Endothelial cell of umbilical vein (primary cell): ENCODE measurements around the gene ZBTB40. TPM values are rescaled to one million over a fixed set of nuclear protein-coding genes. Genes with fewer than 3 reads are reported as not detected.

Experiments
- BruUV-seq: library from RNA; stranded (reverse); fragments of 400-500 nt; replicated peaks from 2 replicates; lab custom pipeline; 2021; lab: Mats Ljungman, UMichigan
- CTCF ChIA-PET: fragments of 300-600, 350-600 bp; sonication (Branson Sonifier 250); formaldehyde crosslinking; loops from one replicate; lab custom pipeline; 2021; ENCODE audit warnings: antibody characterized with exemption, inconsistent platforms; lab: Charles Lee
- POLR2A ChIA-PET: fragments of 300-600, 350-600 bp; sonication (Branson Sonifier 250); formaldehyde crosslinking; loops from one replicate; lab custom pipeline; 2021; ENCODE audit warnings: antibody characterized with exemption, inconsistent platforms; lab: Charles Lee
- DNase-seq: peaks from one replicate; pipeline ENCODE4 v3.0.0-alpha.2; 2011; ENCODE audit warnings: low read depth, low spot score
- FAIRE-seq: peaks from 2 replicates; lab custom pipeline; 2011; peaks lifted over from hg19 to GRCh38; lab: Jason Lieb, UNC
- H2AFZ ChIP-seq: 2 replicates; pipeline ENCODE4 v1.6.0; 2012; ENCODE audit warnings: low read depth, low read length, control low read depth, inconsistent platforms
- H3K27ac ChIP-seq: 2 replicates; pipeline ENCODE4 v1.5.1; 2011; ENCODE audit warnings: low read depth, mild to moderate bottlenecking, control low read depth, low read length, moderate library complexity; ENCODE audit not compliant: insufficient read depth
- H3K27me3 ChIP-seq, 2 experiments: 2 replicates each; pipeline versions ENCODE4 v1.6.0 to v1.6.1; 2011; ENCODE audit warnings: low read length in 2 of 2, mixed read lengths in 1 of 2; ENCODE audit not compliant: control insufficient read depth in 2 of 2, insufficient read depth in 2 of 2
- H3K36me3 ChIP-seq, 2 experiments: 2 replicates in 1 of 2; 3 replicates in 1 of 2; pipeline ENCODE4 v1.5.1; 2011; ENCODE audit warnings: low read length in 2 of 2, mild to moderate bottlenecking in 1 of 2, moderate library complexity in 1 of 2; ENCODE audit not compliant: control insufficient read depth in 2 of 2, insufficient read depth in 2 of 2; ENCODE audit errors: extremely low read depth in 1 of 2
- H3K4me1 ChIP-seq: 3 replicates; pipeline ENCODE4 v1.5.1; 2011; ENCODE audit warnings: mild to moderate bottlenecking, low read length; ENCODE audit not compliant: control insufficient read depth, insufficient read depth; ENCODE audit errors: extremely low read depth
- H3K4me2 ChIP-seq: 2 replicates; pipeline ENCODE4 v1.6.1; 2011; ENCODE audit warnings: low read length, control low read depth, mixed read lengths; ENCODE audit not compliant: insufficient read depth
- H3K4me3 ChIP-seq, 3 experiments: fragments of 200-600 bp in 1 of 3; sonication (generic), shearing (Covaris generic) in 1 of 3; replicated peaks in 1 of 3; 2 replicates each; pipeline ENCODE4 v1.5.1; 2011 to 2016; ENCODE audit warnings: control low read depth in 3 of 3, low read length in 3 of 3, mild to moderate bottlenecking in 2 of 3, inconsistent platforms in 1 of 3, low read depth in 1 of 3, moderate library complexity in 1 of 3; ENCODE audit not compliant: insufficient read depth in 1 of 3
- H3K79me2 ChIP-seq: 2 replicates; pipeline ENCODE4 v1.6.0; 2012; ENCODE audit warnings: low read length, inconsistent platforms; ENCODE audit not compliant: control insufficient read depth, insufficient read depth
- H3K9ac ChIP-seq: replicated peaks from 2 replicates; pipeline ENCODE3; 2011; ENCODE audit warnings: low read length, control low read depth; ENCODE audit not compliant: insufficient read depth; ENCODE audit errors: extremely low read depth
- H3K9me1 ChIP-seq: replicated peaks from 3 replicates; pipeline ENCODE4 v1.6.0; 2011; ENCODE audit warnings: mild to moderate bottlenecking, low read length; ENCODE audit not compliant: control insufficient read depth, insufficient read depth; ENCODE audit errors: extremely low read depth
- H3K9me3 ChIP-seq: replicated peaks from 2 replicates; pipeline ENCODE4 v1.5.1; 2012; ENCODE audit warnings: low read length, inconsistent platforms; ENCODE audit not compliant: control insufficient read depth, insufficient read depth
- H4K20me1 ChIP-seq: replicated peaks from 2 replicates; pipeline ENCODE3; 2011; ENCODE audit warnings: mild to moderate bottlenecking, low read length; ENCODE audit not compliant: control insufficient read depth, insufficient read depth; ENCODE audit errors: extremely low read depth
- EZH2 ChIP-seq: IDR thresholded peaks from 2 replicates; pipeline ENCODE4 v1.6.1; 2012; ENCODE audit warnings: borderline replicate concordance, low read depth, mild to moderate bottlenecking, moderate library complexity, low read length, inconsistent platforms; ENCODE audit not compliant: severe bottlenecking
- GATA2 ChIP-seq: IDR thresholded peaks from 2 replicates; pipeline ENCODE4 v1.7.0; 2011; ENCODE audit warnings: low read depth, mild to moderate bottlenecking, moderate library complexity, mixed read lengths, low read length; ENCODE audit not compliant: insufficient read length, insufficient read depth
- MYC ChIP-seq: IDR thresholded peaks from one replicate; pipeline ENCODE4 v1.6.1; 2011; ENCODE audit warnings: mild to moderate bottlenecking, low read depth, low read length
- POLR2A ChIP-seq: IDR thresholded peaks from 2 replicates; pipeline ENCODE4 v1.6.1; 2012; ENCODE audit warnings: low read depth, mild to moderate bottlenecking, control low read depth, low read length
- dilution Hi-C: fragments of 300-500 bp; cut with MboI; formaldehyde crosslinking; loops from one replicate; pipeline ENCODE4 v1.15.0; 2019; ENCODE audit warnings: low sequenced_read_pairs; ENCODE audit not compliant: extremely low pct_ligation_motif_present
- intact Hi-C: fragments of 100-400 bp; cut with micrococcal nuclease; formaldehyde crosslinking; loops from one replicate; pipeline ENCODE4 v1.10.0; 2022
- polyA plus RNA-seq, 4 experiments: library from polyadenylated mRNA; depleted of rRNA in 3 of 4; stranded (reverse) in 3 of 4; unstranded in 1 of 4; fragments of >200 nt; gene quantifications; 2 replicates each; pipeline versions ENCODE4 v1.2.1 to v1.2.3, GENCODE V29; 2011 to 2012; ENCODE audit warnings: missing spikeins in 1 of 4
- total RNA-seq: library from RNA; stranded (reverse); gene quantifications from 2 replicates; pipeline ENCODE4 v1.2.3, GENCODE V29; 2021
- TF ChIP-seq, protein P1 (sequence below), 2 donors: IDR thresholded peaks; 1 replicate in 1 of 2; 2 replicates in 1 of 2; pipeline ENCODE4 v1.5.1; 2011; ENCODE audit warnings: low read length in 2 of 2, mild to moderate bottlenecking in 2 of 2, moderate library complexity in 2 of 2, control low read depth in 1 of 2, inconsistent platforms in 1 of 2, low read depth in 1 of 2; ENCODE audit not compliant: insufficient read depth in 1 of 2; ENCODE audit errors: extremely low read depth in 1 of 2
- TF ChIP-seq, protein P2 (sequence below): IDR thresholded peaks from 2 replicates; pipeline ENCODE4 v1.6.1; 2011; ENCODE audit not compliant: insufficient read depth, insufficient read length

Gene ZBTB40
- total and polyA plus RNA-seq, 2 donors (not counting 3 experiments of a cell fraction or from before 2014, with no cell fraction given): 12.3 to 21.3 TPM

DNA sequence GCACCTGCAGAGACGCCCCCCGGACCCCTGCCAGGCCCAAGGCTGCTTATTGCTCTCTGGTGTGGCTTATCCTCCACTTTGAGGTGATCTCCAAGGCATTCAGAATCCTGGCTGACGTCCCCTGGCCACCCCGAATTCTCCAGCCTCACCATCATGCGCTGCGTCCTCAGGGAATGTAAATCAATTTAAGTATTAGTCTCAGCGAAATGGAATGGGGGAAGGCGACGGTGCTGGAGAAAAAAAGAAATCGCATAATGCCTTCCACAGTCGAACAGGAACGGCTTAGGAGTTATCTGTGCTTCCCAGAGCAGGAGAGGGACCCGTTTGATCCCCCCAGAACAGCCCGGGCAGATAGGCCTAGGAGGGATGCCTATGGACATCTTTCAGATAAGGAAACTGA lies 114.5 kb downstream of the ZBTB40 start:
- no peak for DNase-seq
- no TSS peak for BruUV-seq
- Histone ChIP-seq H3K4me1 (no peaks in the 10 kb centered on the region), H3K9me1 (no peaks in the 10 kb centered on the region), H3K36me3 (no peaks in the 10 kb centered on the region), H3K27me3 (peaks cover 31 to 42% of the 10 kb centered on the region in 2 experiments), H3K79me2 (no peaks in the 10 kb centered on the region), H3K9ac (no peak overlapping the region), H3K27ac (no peak overlapping the region), H3K4me2 (no peak overlapping the region), H3K4me3 (no peak overlapping the region), H2AFZ (no peak overlapping the region), H4K20me1 (no peaks in the 10 kb centered on the region), H3K9me3 (no peaks in the 10 kb centered on the region)
- ChIA-PET POLR2A (no interaction called here), CTCF (no interaction called here)
- dilution Hi-C loops: no loop called here
- intact Hi-C loops: loop anchor here (10.0 kb wide), 1 partner anchor 141 kb away; no protein-coding TSS in a partner anchor
- no peak for FAIRE-seq
- TF ChIP-seq, protein P1, sequence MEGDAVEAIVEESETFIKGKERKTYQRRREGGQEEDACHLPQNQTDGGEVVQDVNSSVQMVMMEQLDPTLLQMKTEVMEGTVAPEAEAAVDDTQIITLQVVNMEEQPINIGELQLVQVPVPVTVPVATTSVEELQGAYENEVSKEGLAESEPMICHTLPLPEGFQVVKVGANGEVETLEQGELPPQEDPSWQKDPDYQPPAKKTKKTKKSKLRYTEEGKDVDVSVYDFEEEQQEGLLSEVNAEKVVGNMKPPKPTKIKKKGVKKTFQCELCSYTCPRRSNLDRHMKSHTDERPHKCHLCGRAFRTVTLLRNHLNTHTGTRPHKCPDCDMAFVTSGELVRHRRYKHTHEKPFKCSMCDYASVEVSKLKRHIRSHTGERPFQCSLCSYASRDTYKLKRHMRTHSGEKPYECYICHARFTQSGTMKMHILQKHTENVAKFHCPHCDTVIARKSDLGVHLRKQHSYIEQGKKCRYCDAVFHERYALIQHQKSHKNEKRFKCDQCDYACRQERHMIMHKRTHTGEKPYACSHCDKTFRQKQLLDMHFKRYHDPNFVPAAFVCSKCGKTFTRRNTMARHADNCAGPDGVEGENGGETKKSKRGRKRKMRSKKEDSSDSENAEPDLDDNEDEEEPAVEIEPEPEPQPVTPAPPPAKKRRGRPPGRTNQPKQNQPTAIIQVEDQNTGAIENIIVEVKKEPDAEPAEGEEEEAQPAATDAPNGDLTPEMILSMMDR (IDR thresholded peaks at IDR 0.05; ENCODE audit: extremely low read depth in 1 of 2, insufficient read depth in 1 of 2, low read depth in 1 of 2, low read length in 2 of 2): no peak
- no peak for TF ChIP-seq MYC
- no peak for TF ChIP-seq GATA2
- TF ChIP-seq, protein P2, sequence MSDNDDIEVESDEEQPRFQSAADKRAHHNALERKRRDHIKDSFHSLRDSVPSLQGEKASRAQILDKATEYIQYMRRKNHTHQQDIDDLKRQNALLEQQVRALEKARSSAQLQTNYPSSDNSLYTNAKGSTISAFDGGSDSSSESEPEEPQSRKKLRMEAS: no peak

DNA sequence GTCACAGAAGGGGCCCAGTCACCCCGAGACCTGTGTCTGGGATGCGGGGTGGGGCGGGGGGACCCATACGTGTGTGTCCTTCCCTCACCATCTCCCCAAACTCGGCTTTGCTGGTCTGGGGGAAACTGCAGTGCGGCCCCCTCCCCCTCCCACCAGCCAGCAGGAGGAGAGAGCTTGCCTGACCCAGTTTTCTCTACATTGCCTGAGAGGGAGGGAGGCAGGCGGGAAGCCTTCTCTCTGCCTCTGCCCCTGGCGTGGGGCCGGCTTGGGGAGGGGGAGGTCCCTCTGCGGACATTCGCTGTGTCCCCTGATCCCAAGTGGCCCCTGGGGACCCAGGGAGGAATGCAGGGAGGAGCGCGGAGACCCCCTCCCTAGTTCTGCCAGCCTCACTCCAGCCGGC lies 115.5 kb downstream of the ZBTB40 start:
- dilution Hi-C loops (no loop called here), intact Hi-C loops (loop anchor here (10.0 kb wide), 1 partner anchor 142 kb away; no protein-coding TSS in a partner anchor)
- CTCF ChIA-PET: interaction anchor here (1.1 kb wide), 1 partner anchor 69 kb away, joined by 3 read pairs; no protein-coding TSS in a partner anchor
- no peak overlapping the region for H3K4me2 ChIP-seq
- no peaks in the 10 kb centered on the region for H3K79me2 ChIP-seq
- no peak overlapping the region for H3K27ac ChIP-seq
- BruUV-seq: no TSS peak
- H3K4me3 ChIP-seq: no peak overlapping the region
- H3K9me1 ChIP-seq: no peaks in the 10 kb centered on the region
- H3K9ac ChIP-seq: no peak overlapping the region
- H3K9me3 ChIP-seq: no peaks in the 10 kb centered on the region
- TF ChIP-seq, protein P2: no peak
- TF ChIP-seq POLR2A: no peak
- TF ChIP-seq EZH2: no peak
- no peak for TF ChIP-seq GATA2
- no peak for TF ChIP-seq MYC
- POLR2A ChIA-PET: no interaction called here
- no peaks in the 10 kb centered on the region for H3K4me1 ChIP-seq
- H2AFZ ChIP-seq: no peak overlapping the region
- H3K27me3 ChIP-seq: peaks cover 25 to 32% of the 10 kb centered on the region in 2 experiments
- DNase-seq: no peak
- FAIRE-seq: no peak
- H3K36me3 ChIP-seq: no peaks in the 10 kb centered on the region
- H4K20me1 ChIP-seq: no peaks in the 10 kb centered on the region
